SHP77 (cell line): ENCODE results near the gene NRXN2.

Experiments
- DNase-seq, 2 experiments: peaks; one replicate each; lab custom pipeline; 2025; lab: John Stamatoyannopoulos, UW

The NRXN2 gene

GRCh38 chr11:64591257-64592233 is 131.5 kb downstream of the NRXN2 start:
- no peak for DNase-seq

GRCh38 chr11:64590763-64591221 is 132.2 kb downstream of the NRXN2 start, which contains the start of gene SLC22A12:
SLC22A12 (plus strand) TSS chr11:64591220; CDS start chr11:64591557, 337 bp downstream.
- DNase-seq: no peak

- no peak for DNase-seq
These were observed 134.3 kb downstream of the NRXN2 start for GRCh38 chr11:64588701-64589100.

GRCh38 chr11:64586366-64586765 is 136.6 kb downstream of the NRXN2 start:
- no peak for DNase-seq

GRCh38 chr11:64585150-64585549 is 137.8 kb downstream of the NRXN2 start:
- DNase-seq: no peak

GRCh38 chr11:64583296-64584262 is 139.4 kb downstream of the NRXN2 start:
- no peak for DNase-seq

GRCh38 chr11:64582885-64583284 is 140.1 kb downstream of the NRXN2 start:
- DNase-seq: no peak

- no peak for DNase-seq
These were observed 141.9 kb downstream of the NRXN2 start for GRCh38 chr11:64581057-64581523.

- no peak for DNase-seq
These were observed 142.6 kb downstream of the NRXN2 start for GRCh38 chr11:64580412-64580811.

GRCh38 chr11:64577202-64577601 is 145.8 kb downstream of the NRXN2 start:
- no peak for DNase-seq

GRCh38 chr11:64572143-64572542 is 150.9 kb downstream of the NRXN2 start:
- no peak for DNase-seq

GRCh38 chr11:64571410-64572091 is 151.4 kb downstream of the NRXN2 start:
- DNase-seq: no peak

- no peak for DNase-seq
These were observed 152.0 kb downstream of the NRXN2 start for GRCh38 chr11:64571050-64571409.

GRCh38 chr11:64570341-64570740 is 152.7 kb downstream of the NRXN2 start:
- DNase-seq: no peak

GRCh38 chr11:64569300-64569970 is 153.6 kb downstream of the NRXN2 start:
- DNase-seq: no peak

- no peak for DNase-seq
These were observed 154.3 kb downstream of the NRXN2 start for GRCh38 chr11:64568584-64569140.

- DNase-seq: no peak
These were observed 154.9 kb downstream of the NRXN2 start for GRCh38 chr11:64568041-64568571.

GRCh38 chr11:64566915-64567891 is 155.8 kb downstream of the NRXN2 start:
- DNase-seq: no peak
